Measurements from ENCODE around the gene TTC7B.

The TTC7B gene

GRCh38 chr14:90511795-90512328 is 304.4 kb downstream of the TTC7B start:
- no peak for DNase-seq (ENCODE audit: low read depth, low spot score)

- no peak for DNase-seq (ENCODE audit: low read depth, low spot score)
Measured at GRCh38 chr14:90511252-90511651, 305.0 kb downstream of the TTC7B start.

GRCh38 chr14:90510159-90510558 is 306.1 kb downstream of the TTC7B start:
- DNase-seq (ENCODE audit: low read depth, low spot score) = no peak

- DNase-seq (ENCODE audit: low read depth, low spot score) = no peak
Measured at GRCh38 chr14:90509403-90509802, 306.8 kb downstream of the TTC7B start.

- DNase-seq (ENCODE audit: low read depth, low spot score) = no peak
Measured at GRCh38 chr14:90508536-90509254, 307.5 kb downstream of the TTC7B start.

GRCh38 chr14:90508036-90508435 is 308.2 kb downstream of the TTC7B start:
- DNase-seq (ENCODE audit: low read depth, low spot score) = no peak

- DNase-seq (ENCODE audit: low read depth, low spot score) = no peak
Measured at GRCh38 chr14:90507428-90507827, 308.8 kb downstream of the TTC7B start.

GRCh38 chr14:90506748-90507147 is 309.5 kb downstream of the TTC7B start:
- DNase-seq (ENCODE audit: low read depth, low spot score) = no peak

- no peak for DNase-seq (ENCODE audit: low read depth, low spot score)
Measured at GRCh38 chr14:90505531-90505930, 310.7 kb downstream of the TTC7B start.

GRCh38 chr14:90504643-90505042 is 311.6 kb downstream of the TTC7B start:
- DNase-seq (ENCODE audit: low read depth, low spot score) = no peak

GRCh38 chr14:90503582-90503981 is 312.6 kb downstream of the TTC7B start:
- no peak for DNase-seq (ENCODE audit: low read depth, low spot score)

GRCh38 chr14:90502760-90503159 is 313.5 kb downstream of the TTC7B start:
- no peak for DNase-seq (ENCODE audit: low read depth, low spot score)

- DNase-seq (ENCODE audit: low read depth, low spot score) = no peak
Measured at GRCh38 chr14:90500665-90501370, 315.4 kb downstream of the TTC7B start.

GRCh38 chr14:90499908-90500664 is 316.1 kb downstream of the TTC7B start:
- DNase-seq (ENCODE audit: low read depth, low spot score) = no peak

- DNase-seq (ENCODE audit: low read depth, low spot score) = no peak
Measured at GRCh38 chr14:90499121-90499520, 317.1 kb downstream of the TTC7B start.

GRCh38 chr14:90498198-90498597 is 318.0 kb downstream of the TTC7B start:
- no peak for DNase-seq (ENCODE audit: low read depth, low spot score)

GRCh38 chr14:90496379-90496778 is 319.9 kb downstream of the TTC7B start:
- DNase-seq (ENCODE audit: low read depth, low spot score) = no peak

GRCh38 chr14:90495357-90496276 is 320.6 kb downstream of the TTC7B start:
- peak; percentile 89 for DNase-seq (ENCODE audit: low read depth, low spot score)

- no peak for DNase-seq (ENCODE audit: low read depth, low spot score)
Measured at GRCh38 chr14:90491911-90492531, 324.2 kb downstream of the TTC7B start.

GRCh38 chr14:90491221-90491885 is 324.9 kb downstream of the TTC7B start:
- peak; percentile 88 for DNase-seq (ENCODE audit: low read depth, low spot score)
